Osteocyte (in vitro differentiated cells): ENCODE measurements around the gene LPGAT1. TPM values are rescaled to one million over a fixed set of nuclear protein-coding genes. Genes with fewer than 3 reads are reported as not detected.

Experiments used
- total RNA-seq: library from RNA; stranded (reverse); gene quantifications from 2 replicates; pipeline ENCODE4 v1.2.1, GENCODE V29; 2021

LPGAT1 gene
- total RNA-seq, 1 donor from 2014 or later: 51.3 TPM

Other genes starting within 250 kb of the LPGAT1 start
- gene NEK2, start 155.1 kb downstream of the LPGAT1 start, total RNA-seq: 3.9 and 4.4 TPM in 2 replicates
- 17.5 and 18.4 TPM in 2 replicates for gene INTS7, start 204.8 kb upstream of the LPGAT1 start, total RNA-seq
- gene DTL, start 205.0 kb upstream of the LPGAT1 start, total RNA-seq: 5.7 and 6.7 TPM in 2 replicates